ENCODE data around the gene P3H4.

The P3H4 gene

DNA sequence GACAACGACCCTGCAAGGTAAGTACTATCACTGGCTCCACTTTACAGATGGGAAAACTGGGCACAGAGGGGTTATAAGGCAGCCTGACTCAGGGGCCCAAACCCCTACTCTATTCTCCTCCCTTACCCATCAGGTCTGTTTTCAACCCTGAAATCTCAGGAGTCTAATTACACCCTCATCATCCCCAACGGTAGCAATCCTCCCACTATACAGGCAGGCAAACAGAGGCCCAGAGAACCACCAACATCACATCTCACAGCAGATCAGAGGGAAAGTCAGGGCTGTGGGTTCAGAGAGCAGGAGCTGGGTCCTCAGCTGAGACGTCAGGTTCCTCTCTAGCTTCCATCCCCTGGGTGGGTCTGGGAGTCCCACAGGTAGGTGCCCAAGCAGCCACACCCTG, 41.8 kb downstream of the P3H4 start:
- DNase-seq (ENCODE audit: low spot score), result no peak

- no peak for DNase-seq (ENCODE audit: low spot score)
Observed at GRCh38 chr17:41769346-41769862, 42.3 kb downstream of the P3H4 start.

- DNase-seq (ENCODE audit: low spot score), result no peak
Observed at GRCh38 chr17:41768682-41769288, 43.0 kb downstream of the P3H4 start.

GRCh38 chr17:41767324-41768042, 44.3 kb downstream of the P3H4 start:
- DNase-seq (ENCODE audit: low spot score), result no peak

DNA sequence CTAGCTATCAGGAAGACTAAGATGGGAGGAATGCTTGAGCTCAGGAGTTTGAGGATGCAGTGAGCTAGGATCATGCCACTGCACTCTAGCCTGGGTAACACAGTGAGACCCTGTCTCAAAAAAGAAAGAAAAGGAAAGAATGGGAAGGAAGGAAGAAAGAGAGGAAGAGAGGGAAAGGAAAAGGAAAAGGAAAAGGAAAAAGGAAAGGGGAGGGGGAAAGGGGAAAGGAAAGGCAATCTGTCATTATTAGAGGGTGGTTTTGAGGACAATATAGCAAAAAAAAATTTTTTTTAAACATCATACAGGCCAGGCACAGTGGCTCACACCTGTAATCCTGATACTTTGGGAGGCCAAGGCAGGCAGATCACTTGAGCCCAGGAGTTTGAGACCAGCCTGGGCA, 45.6 kb downstream of the P3H4 start:
- DNase-seq (ENCODE audit: low spot score), result no peak

DNA sequence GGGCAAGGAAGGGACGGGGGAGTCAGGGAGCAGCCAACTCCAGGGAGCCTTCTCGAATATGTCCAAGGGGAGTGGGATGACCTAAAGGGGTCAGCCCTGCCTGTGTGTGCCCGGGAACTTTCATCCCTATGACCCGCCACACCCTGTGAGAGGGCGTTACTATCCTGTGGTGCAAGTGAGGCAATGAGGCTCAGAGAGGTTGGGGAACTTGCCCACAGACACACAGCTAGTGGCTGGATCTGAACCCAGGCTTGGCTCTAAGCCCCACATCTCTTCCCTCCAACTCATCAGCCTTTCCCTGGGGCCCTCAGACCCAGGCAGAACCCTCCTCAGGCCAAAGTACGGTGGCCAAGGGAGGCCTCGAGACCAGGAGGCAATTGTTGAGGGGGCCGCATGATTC, 48.4 kb downstream of the P3H4 start:
- DNase-seq (ENCODE audit: low spot score), result no peak

- no peak for DNase-seq (ENCODE audit: low spot score)
Observed at GRCh38 chr17:41762841-41763240, 48.9 kb downstream of the P3H4 start.

- no peak for DNase-seq (ENCODE audit: low spot score)
Observed at GRCh38 chr17:41762391-41762790, 49.4 kb downstream of the P3H4 start.

- DNase-seq (ENCODE audit: low spot score), result no peak
Observed at GRCh38 chr17:41760878-41761277, 50.9 kb downstream of the P3H4 start.

GRCh38 chr17:41758601-41759000, 53.1 kb downstream of the P3H4 start:
- no peak for DNase-seq (ENCODE audit: low spot score)

- no peak for DNase-seq (ENCODE audit: low spot score)
Observed at GRCh38 chr17:41754066-41754465, 57.7 kb downstream of the P3H4 start.

Measured in putamen (tissue), 1 donor.